ENCODE measurements around the gene ATAD3B. TPM values are rescaled to one million over a fixed set of nuclear protein-coding genes. Genes with fewer than 3 reads are reported as not detected.
"Not testable (repeated sequence)": the region's sequence is repeated elsewhere in the genome, so short reads cannot be mapped to it uniquely, and the experiment has no call there.

ATAD3B gene
- total RNA-seq, 2 experiments from 2014 or later: 41.5 to 49.6 TPM

- POLR2A ChIA-PET: no interaction called here
Observed at GRCh38 chr1:1479547-1480487, 8.3 kb downstream of the ATAD3B start.

GRCh38 chr1:1480488-1480867 is 8.9 kb downstream of the ATAD3B start:
- H3K27ac Mint-ChIP-seq, CTCF ChIA-PET: not testable (repeated sequence)

More at GRCh38 chr1:1479547-1480487, 8.3 kb downstream of the ATAD3B start:
- Mint-ChIP-seq H3K9me3 (ENCODE audit: insufficient read depth) (no peaks in the 10 kb centered on the region), H3K27ac (no peak overlapping the region), H3K36me3 (ENCODE audit: low read depth) (peaks cover 44% of the 10 kb centered on the region), H3K4me3 (no peak overlapping the region), H3K27me3 (ENCODE audit: low read depth) (no peaks in the 10 kb centered on the region), H3K4me1 (ENCODE audit: low read depth) (peaks cover 1% of the 10 kb centered on the region)
- DNase-seq (no peak), ATAC-seq (no peak)
- CTCF ChIA-PET: no interaction called here

GRCh38 chr1:1481811-1482210 is 10.2 kb downstream of the ATAD3B start:
- ATAC-seq; DNase-seq; H3K27ac Mint-ChIP-seq; H3K4me1 Mint-ChIP-seq (ENCODE audit: low read depth); CTCF ChIA-PET; H3K4me3 Mint-ChIP-seq; H3K9me3 Mint-ChIP-seq (ENCODE audit: insufficient read depth); POLR2A ChIA-PET; H3K27me3 Mint-ChIP-seq (ENCODE audit: low read depth): not testable (repeated sequence)
- H3K36me3 Mint-ChIP-seq (ENCODE audit: low read depth): peaks cover 41% of the 10 kb centered on the region

More at GRCh38 chr1:1480488-1480867, 8.9 kb downstream of the ATAD3B start:
- H3K4me1 Mint-ChIP-seq (ENCODE audit: low read depth); H3K9me3 Mint-ChIP-seq (ENCODE audit: insufficient read depth); ATAC-seq; H3K27me3 Mint-ChIP-seq (ENCODE audit: low read depth); H3K4me3 Mint-ChIP-seq; DNase-seq; POLR2A ChIA-PET: not testable (repeated sequence)
- peaks cover 44% of the 10 kb centered on the region for H3K36me3 Mint-ChIP-seq (ENCODE audit: low read depth)

GRCh38 chr1:1482856-1483255 is 11.3 kb downstream of the ATAD3B start:
- no peak for ATAC-seq
- Mint-ChIP-seq H3K27ac (no peak overlapping the region), H3K4me1 (ENCODE audit: low read depth) (no peaks in the 10 kb centered on the region), H3K9me3 (ENCODE audit: insufficient read depth) (no peaks in the 10 kb centered on the region), H3K36me3 (ENCODE audit: low read depth) (peaks cover 40% of the 10 kb centered on the region), H3K4me3 (no peak overlapping the region), H3K27me3 (ENCODE audit: low read depth) (no peaks in the 10 kb centered on the region)
- ChIA-PET CTCF (interaction anchor here (1.0 kb wide), 1 partner anchor 42 kb away, joined by 4 read pairs; no protein-coding TSS in a partner anchor), POLR2A (no interaction called here)
- DNase-seq: no peak

- CTCF ChIA-PET: interaction anchor here (1.0 kb wide), 1 partner anchor 43 kb away, joined by 4 read pairs; no protein-coding TSS in a partner anchor
Observed at GRCh38 chr1:1483714-1484113, 12.1 kb downstream of the ATAD3B start.

GRCh38 chr1:1484976-1485750 is 13.6 kb downstream of the ATAD3B start:
- DNase-seq; H3K9me3 Mint-ChIP-seq (ENCODE audit: insufficient read depth); H3K4me1 Mint-ChIP-seq (ENCODE audit: low read depth); CTCF ChIA-PET; POLR2A ChIA-PET; ATAC-seq; H3K27ac Mint-ChIP-seq; H3K4me3 Mint-ChIP-seq; H3K27me3 Mint-ChIP-seq (ENCODE audit: low read depth): not testable (repeated sequence)
- H3K36me3 Mint-ChIP-seq (ENCODE audit: low read depth): peaks cover 48% of the 10 kb centered on the region

More at GRCh38 chr1:1483714-1484113, 12.1 kb downstream of the ATAD3B start:
- H3K27me3 Mint-ChIP-seq (ENCODE audit: low read depth): no peaks in the 10 kb centered on the region
- peaks cover 45% of the 10 kb centered on the region for H3K36me3 Mint-ChIP-seq (ENCODE audit: low read depth)
- no peak for ATAC-seq
- POLR2A ChIA-PET: no interaction called here
- no peaks in the 10 kb centered on the region for H3K9me3 Mint-ChIP-seq (ENCODE audit: insufficient read depth)
- no peaks in the 10 kb centered on the region for H3K4me1 Mint-ChIP-seq (ENCODE audit: low read depth)
- DNase-seq: no peak
- H3K4me3 Mint-ChIP-seq: no peak overlapping the region
- H3K27ac Mint-ChIP-seq: no peak overlapping the region

GRCh38 chr1:1485755-1486317 is 14.3 kb downstream of the ATAD3B start:
- H3K4me3 Mint-ChIP-seq; H3K9me3 Mint-ChIP-seq (ENCODE audit: insufficient read depth); ATAC-seq; POLR2A ChIA-PET; H3K27me3 Mint-ChIP-seq (ENCODE audit: low read depth); H3K27ac Mint-ChIP-seq; CTCF ChIA-PET; H3K4me1 Mint-ChIP-seq (ENCODE audit: low read depth); DNase-seq: not testable (repeated sequence)
- peaks cover 50% of the 10 kb centered on the region for H3K36me3 Mint-ChIP-seq (ENCODE audit: low read depth)

GRCh38 chr1:1487701-1488100 is 16.1 kb downstream of the ATAD3B start:
- Mint-ChIP-seq H3K4me1 (ENCODE audit: low read depth) (no peaks in the 10 kb centered on the region), H3K27me3 (ENCODE audit: low read depth) (no peaks in the 10 kb centered on the region), H3K27ac (no peak overlapping the region), H3K9me3 (ENCODE audit: insufficient read depth) (no peaks in the 10 kb centered on the region), H3K4me3 (no peak overlapping the region), H3K36me3 (ENCODE audit: low read depth) (peaks cover 58% of the 10 kb centered on the region)
- CTCF ChIA-PET: no interaction called here
- ATAC-seq (no peak), DNase-seq (no peak)
- POLR2A ChIA-PET: no interaction called here

- DNase-seq (no peak), ATAC-seq (no peak)
- Mint-ChIP-seq H3K4me1 (ENCODE audit: low read depth) (no peaks in the 10 kb centered on the region), H3K9me3 (ENCODE audit: insufficient read depth) (peaks cover 4% of the 10 kb centered on the region), H3K36me3 (ENCODE audit: low read depth) (peaks cover 65% of the 10 kb centered on the region), H3K4me3 (no peak overlapping the region), H3K27me3 (ENCODE audit: low read depth) (no peaks in the 10 kb centered on the region), H3K27ac (no peak overlapping the region)
- ChIA-PET CTCF (no interaction called here), POLR2A (no interaction called here)
Observed at GRCh38 chr1:1489231-1489630, 17.7 kb downstream of the ATAD3B start.

- H3K36me3 Mint-ChIP-seq (ENCODE audit: low read depth): peaks cover 64% of the 10 kb centered on the region
- POLR2A ChIA-PET: no interaction called here
Observed at GRCh38 chr1:1489861-1490260, 18.3 kb downstream of the ATAD3B start.

GRCh38 chr1:1490633-1491230 is 19.2 kb downstream of the ATAD3B start:
- POLR2A ChIA-PET: no interaction called here
- H3K9me3 Mint-ChIP-seq (ENCODE audit: insufficient read depth): peaks cover 4% of the 10 kb centered on the region

More at GRCh38 chr1:1489861-1490260, 18.3 kb downstream of the ATAD3B start:
- H3K27me3 Mint-ChIP-seq (ENCODE audit: low read depth): no peaks in the 10 kb centered on the region
- H3K9me3 Mint-ChIP-seq (ENCODE audit: insufficient read depth): peaks cover 4% of the 10 kb centered on the region
- H3K4me1 Mint-ChIP-seq (ENCODE audit: low read depth): no peaks in the 10 kb centered on the region
- H3K27ac Mint-ChIP-seq: no peak overlapping the region
- DNase-seq: no peak
- CTCF ChIA-PET: no interaction called here
- H3K4me3 Mint-ChIP-seq: no peak overlapping the region
- no peak for ATAC-seq

More at GRCh38 chr1:1490633-1491230, 19.2 kb downstream of the ATAD3B start:
- H3K4me1 Mint-ChIP-seq (ENCODE audit: low read depth): no peaks in the 10 kb centered on the region
- no peak overlapping the region for H3K27ac Mint-ChIP-seq
- DNase-seq: no peak
- no peak overlapping the region for H3K4me3 Mint-ChIP-seq
- CTCF ChIA-PET: no interaction called here
- no peak for ATAC-seq
- H3K36me3 Mint-ChIP-seq (ENCODE audit: low read depth): peaks cover 66% of the 10 kb centered on the region
- no peaks in the 10 kb centered on the region for H3K27me3 Mint-ChIP-seq (ENCODE audit: low read depth)
